K562 (cell line): ENCODE results near the gene NUDT22. TPM values are rescaled to one million over a fixed set of nuclear protein-coding genes. Genes with fewer than 3 reads are reported as not detected.
A peak's percentile ranks its signal among the peaks of the same experiment; 100 is the strongest.

Experiments used
- E2F1 ChIP-seq: sonication (generic); formaldehyde crosslinking; IDR thresholded peaks from 2 replicates; pipeline ENCODE4 v1.8.1; 2023; ENCODE audit warnings: mild to moderate bottlenecking, missing genetic modification reagents, moderate library complexity
- E2F3 ChIP-seq: fragments of 250-450 bp; sonication (Bioruptor Pico); IDR thresholded peaks from 2 replicates; pipeline ENCODE4 v1.4.0; 2020; ENCODE audit warnings: mild to moderate bottlenecking
- GABPB1 ChIP-seq: sonication (generic); formaldehyde crosslinking; IDR thresholded peaks from 2 replicates; pipeline ENCODE4 v1.8.0; 2022; ENCODE audit warnings: mild to moderate bottlenecking, missing genetic modification reagents
- HNRNPLL ChIP-seq: fragments of 200-400 bp; formaldehyde crosslinking; IDR thresholded peaks from 2 replicates; pipeline ENCODE4 v1.6.1; 2017; ENCODE audit warnings: low read length, low read depth, mild to moderate bottlenecking; ENCODE audit not compliant: poor library complexity, severe bottlenecking
- JUN ChIP-seq, 2 experiments: sonication (generic) in 1 of 2; formaldehyde crosslinking in 1 of 2; IDR thresholded peaks; 2 replicates each; pipeline versions ENCODE4 v1.6.1 to v1.8.0; 2012 to 2022; ENCODE audit warnings: borderline replicate concordance in 2 of 2, mild to moderate bottlenecking in 2 of 2, improper control_type of control experiment in 1 of 2, low read depth in 1 of 2, low read length in 1 of 2, missing genetic modification reagents in 1 of 2
- KAT2B ChIP-seq: IDR thresholded peaks from one replicate; pipeline ENCODE4 v1.6.1; 2012; ENCODE audit warnings: low read depth, mild to moderate bottlenecking, control low read depth, inconsistent platforms, low read length, moderate library complexity
- PHTF2 ChIP-seq: fragments of 250-450 bp; sonication (Bioruptor Pico); IDR thresholded peaks from 2 replicates; pipeline ENCODE4 v1.5.0; 2021; ENCODE audit warnings: mild to moderate bottlenecking
- POLR2AphosphoS2 ChIP-seq: IDR thresholded peaks from 2 replicates; pipeline ENCODE4 v1.6.1; 2012; ENCODE audit warnings: low read length, improper control_type of control experiment
- PYGO2 ChIP-seq: fragments of 450-650 bp; IDR thresholded peaks from 2 replicates; pipeline ENCODE4 v1.6.1; 2016; ENCODE audit warnings: mild to moderate bottlenecking, missing genetic modification characterization, moderate library complexity, missing compliant biosample characterization
- RBM22 ChIP-seq: fragments of 200-400 bp; formaldehyde crosslinking; IDR thresholded peaks from 2 replicates; pipeline ENCODE4 v1.6.1; 2018; ENCODE audit warnings: low read length, low read depth; ENCODE audit not compliant: poor library complexity, severe bottlenecking
- SPI1 ChIP-seq: IDR thresholded peaks from 2 replicates; pipeline ENCODE4 v1.6.1; 2011; ENCODE audit warnings: low read depth, low read length, control low read depth, borderline replicate concordance
- ZNF699 ChIP-seq: fragments of 250-450 bp; sonication (Bioruptor Pico); IDR thresholded peaks from 2 replicates; pipeline ENCODE4 v1.8.0; 2021; ENCODE audit warnings: mild to moderate bottlenecking, moderate library complexity; ENCODE audit not compliant: insufficient replicate concordance
- polyA plus RNA-seq, 8 experiments: library from polyadenylated mRNA; depleted of rRNA in 4 of 8; stranded (reverse) in 5 of 8; unstranded in 3 of 8; fragments of >200 nt; fragmentation: Nextera tagmentation in 2 of 8; fragmentation: Illumina TruSeq in 1 of 8; extraction: Ambion mirVana in 2 of 8; extraction: Trizol in 1 of 8; gene quantifications; 2 replicates each; pipeline versions ENCODE4 v1.2.1 to v1.2.3, GENCODE V29; 2011 to 2014; ENCODE audit warnings: inconsistent platforms in 1 of 8, missing spikeins in 1 of 8
- total RNA-seq, 7 experiments: library from RNA; depleted of rRNA in 6 of 7; stranded (reverse); fragments of >200 nt in 6 of 7; fragmentation: Illumina TruSeq in 2 of 7; extraction: Trizol in 2 of 7; gene quantifications; 2 replicates each; pipeline versions ENCODE4 v1.2.1 to v1.2.3, GENCODE V29; 2011 to 2021; ENCODE audit warnings: low replicate concordance in 1 of 7
- TF ChIP-seq, protein P1 (sequence below): IDR thresholded peaks from 2 replicates; pipeline ENCODE4 v1.6.1; 2011; ENCODE audit warnings: borderline replicate concordance, low read depth, mild to moderate bottlenecking, moderate library complexity, low read length; ENCODE audit not compliant: insufficient read depth, poor library complexity, severe bottlenecking

Gene NUDT22
- total and polyA plus RNA-seq, 9 of the 15 experiments (the other 6 are each of a cell fraction or from before 2014, with no cell fraction given) = 6.3 to 92.6 (median 37.4) TPM

DNA sequence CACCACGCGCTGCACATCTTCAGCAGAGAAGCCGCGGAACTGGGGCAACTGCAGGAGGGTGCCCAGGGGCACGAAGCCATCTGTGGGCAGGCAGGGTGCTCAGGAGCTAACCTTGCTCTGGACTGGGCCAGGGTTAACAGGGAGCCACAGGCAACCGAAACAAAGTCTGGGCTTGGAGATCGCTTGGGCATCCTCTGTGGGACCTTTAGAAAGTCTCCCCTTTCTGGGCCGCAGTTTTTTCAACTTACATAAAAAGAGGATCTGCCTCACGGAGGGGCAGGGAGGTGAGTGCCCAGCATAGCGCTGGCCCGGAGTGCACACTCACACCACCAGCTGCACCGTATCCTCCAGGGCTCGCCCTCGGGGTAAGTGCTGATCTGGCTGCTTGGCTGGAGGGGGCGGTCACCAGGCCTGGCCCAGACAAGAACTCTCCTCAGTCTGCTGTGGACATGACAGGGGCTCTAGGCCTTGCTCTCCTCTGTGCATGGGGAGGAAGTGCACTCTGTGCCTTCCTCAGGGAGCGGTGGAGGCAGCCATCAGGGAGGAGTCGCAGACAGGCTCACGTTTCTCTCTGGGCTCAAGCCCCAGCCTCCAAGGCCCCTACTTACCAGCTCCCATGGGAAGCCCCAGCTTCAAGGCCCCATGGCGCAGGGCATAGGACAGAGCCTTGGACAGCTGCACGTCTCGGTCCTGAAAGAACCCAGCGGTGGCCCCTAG lies 1.0 kb upstream of the NUDT22 start (continued):
- TF ChIP-seq E2F1 (CRISPR knock-in tag) (no peak), POLR2AphosphoS2 (peak; percentile 58; the same call in 1 of the 2 replicates), PHTF2 (no peak), KAT2B (no peak), GABPB1 (CRISPR knock-in tag) (0 out of 2 replicates have a peak, but pooled peaks have one; percentile 10), RBM22 (peak; percentile 53), JUN (IDR thresholded peaks at IDR 0.05; ENCODE audit: borderline replicate concordance, low read depth, low read length) (no peak), JUN (CRISPR knock-in tag; IDR thresholded peaks at IDR 0.05; ENCODE audit: borderline replicate concordance) (no peak), E2F3 (CRISPR knock-in tag) (no peak), ZNF699 (CRISPR knock-in tag) (no peak), HNRNPLL (peak; percentile 9), PYGO2 (tag) (no peak), SPI1 (peak; percentile 74)
- TF ChIP-seq, protein P1, sequence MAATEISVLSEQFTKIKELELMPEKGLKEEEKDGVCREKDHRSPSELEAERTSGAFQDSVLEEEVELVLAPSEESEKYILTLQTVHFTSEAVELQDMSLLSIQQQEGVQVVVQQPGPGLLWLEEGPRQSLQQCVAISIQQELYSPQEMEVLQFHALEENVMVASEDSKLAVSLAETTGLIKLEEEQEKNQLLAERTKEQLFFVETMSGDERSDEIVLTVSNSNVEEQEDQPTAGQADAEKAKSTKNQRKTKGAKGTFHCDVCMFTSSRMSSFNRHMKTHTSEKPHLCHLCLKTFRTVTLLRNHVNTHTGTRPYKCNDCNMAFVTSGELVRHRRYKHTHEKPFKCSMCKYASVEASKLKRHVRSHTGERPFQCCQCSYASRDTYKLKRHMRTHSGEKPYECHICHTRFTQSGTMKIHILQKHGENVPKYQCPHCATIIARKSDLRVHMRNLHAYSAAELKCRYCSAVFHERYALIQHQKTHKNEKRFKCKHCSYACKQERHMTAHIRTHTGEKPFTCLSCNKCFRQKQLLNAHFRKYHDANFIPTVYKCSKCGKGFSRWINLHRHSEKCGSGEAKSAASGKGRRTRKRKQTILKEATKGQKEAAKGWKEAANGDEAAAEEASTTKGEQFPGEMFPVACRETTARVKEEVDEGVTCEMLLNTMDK = no peak
